Measurements from ENCODE around the gene KRTAP22-2.

The KRTAP22-2 gene

DNA sequence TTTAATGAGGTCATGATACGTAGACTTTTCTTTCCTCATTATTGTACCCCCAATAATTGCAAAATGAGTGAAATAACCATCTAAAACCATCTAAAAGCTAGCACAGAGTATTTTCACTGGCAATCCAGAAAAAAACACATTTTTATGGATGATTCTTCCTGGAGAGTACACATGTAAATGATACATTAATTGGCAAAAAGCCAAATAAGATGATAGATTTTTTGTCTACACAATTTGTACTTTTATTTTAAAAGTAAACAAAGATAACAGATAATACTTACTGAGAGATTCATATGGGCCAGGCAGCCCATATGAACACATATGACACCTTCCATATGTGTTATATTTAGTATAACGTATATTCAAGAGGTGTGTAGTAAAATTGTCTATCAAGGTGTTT is 26.6 kb downstream of the KRTAP22-2 start:
- DNase-seq (ENCODE audit: extremely low read depth, insufficient read length): no peak

DNA sequence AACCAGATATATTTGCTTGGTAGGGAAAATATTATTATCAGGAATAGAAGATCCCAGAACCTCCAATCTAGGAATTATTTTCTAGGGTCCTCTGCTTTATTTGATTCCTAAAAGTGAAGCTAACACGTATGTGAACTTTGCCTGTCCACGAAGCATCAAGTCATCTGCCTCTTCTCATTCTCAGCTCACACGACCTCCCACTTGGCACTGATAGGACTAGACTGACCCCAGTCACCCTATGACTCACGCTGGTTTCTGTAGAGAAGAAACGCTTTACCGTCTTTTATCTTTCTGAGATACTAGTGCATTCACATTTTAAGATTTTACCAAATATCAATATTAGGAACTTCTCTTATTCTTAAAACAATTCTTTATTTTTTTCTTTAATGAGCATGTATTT is 27.1 kb downstream of the KRTAP22-2 start:
- Histone ChIP-seq H3K36me3 (ENCODE audit: control insufficient read depth, insufficient read depth, low read length) (no peaks in the 10 kb centered on the region), H3K27me3 (replicated peaks; ENCODE audit: control insufficient read depth, insufficient read depth, low read length) (no peaks in the 10 kb centered on the region), H3K4me3 (replicated peaks; ENCODE audit: low read depth, low read length) (no peak overlapping the region)
- TF ChIP-seq, protein P1, sequence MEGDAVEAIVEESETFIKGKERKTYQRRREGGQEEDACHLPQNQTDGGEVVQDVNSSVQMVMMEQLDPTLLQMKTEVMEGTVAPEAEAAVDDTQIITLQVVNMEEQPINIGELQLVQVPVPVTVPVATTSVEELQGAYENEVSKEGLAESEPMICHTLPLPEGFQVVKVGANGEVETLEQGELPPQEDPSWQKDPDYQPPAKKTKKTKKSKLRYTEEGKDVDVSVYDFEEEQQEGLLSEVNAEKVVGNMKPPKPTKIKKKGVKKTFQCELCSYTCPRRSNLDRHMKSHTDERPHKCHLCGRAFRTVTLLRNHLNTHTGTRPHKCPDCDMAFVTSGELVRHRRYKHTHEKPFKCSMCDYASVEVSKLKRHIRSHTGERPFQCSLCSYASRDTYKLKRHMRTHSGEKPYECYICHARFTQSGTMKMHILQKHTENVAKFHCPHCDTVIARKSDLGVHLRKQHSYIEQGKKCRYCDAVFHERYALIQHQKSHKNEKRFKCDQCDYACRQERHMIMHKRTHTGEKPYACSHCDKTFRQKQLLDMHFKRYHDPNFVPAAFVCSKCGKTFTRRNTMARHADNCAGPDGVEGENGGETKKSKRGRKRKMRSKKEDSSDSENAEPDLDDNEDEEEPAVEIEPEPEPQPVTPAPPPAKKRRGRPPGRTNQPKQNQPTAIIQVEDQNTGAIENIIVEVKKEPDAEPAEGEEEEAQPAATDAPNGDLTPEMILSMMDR (IDR thresholded peaks at IDR 0.05; ENCODE audit: insufficient read depth, low read length, poor library complexity, severe bottlenecking): no peak
- DNase-seq (ENCODE audit: extremely low read depth, insufficient read length): no peak

More for the DNA sequence above, 26.6 kb downstream of the KRTAP22-2 start:
- H3K27me3 ChIP-seq (replicated peaks; ENCODE audit: control insufficient read depth, insufficient read depth, low read length): no peaks in the 10 kb centered on the region
- TF ChIP-seq, protein P1 (IDR thresholded peaks at IDR 0.05; ENCODE audit: insufficient read depth, low read length, poor library complexity, severe bottlenecking): no peak
- no peaks in the 10 kb centered on the region for H3K36me3 ChIP-seq (ENCODE audit: control insufficient read depth, insufficient read depth, low read length)
- H3K4me3 ChIP-seq (replicated peaks; ENCODE audit: low read depth, low read length): no peak overlapping the region

DNA sequence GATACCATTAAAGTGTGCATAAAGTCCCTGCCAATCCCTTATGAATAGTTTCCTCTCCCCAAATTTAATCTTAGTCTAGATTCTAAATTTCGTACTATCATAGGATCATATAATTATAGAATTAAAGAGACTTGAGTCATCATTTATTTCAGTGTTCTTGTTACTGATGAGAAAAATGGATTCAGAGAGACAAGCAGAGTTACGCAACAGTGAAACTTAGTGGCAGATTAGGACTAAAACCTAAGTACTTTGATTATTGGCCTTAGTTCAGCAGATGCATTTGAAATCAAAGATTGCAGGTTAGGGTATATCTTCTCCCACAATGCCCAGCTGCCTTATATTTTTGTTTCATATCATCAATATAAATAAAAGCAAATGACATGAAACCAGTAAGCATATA is 28.2 kb downstream of the KRTAP22-2 start:
- H3K4me3 ChIP-seq (replicated peaks; ENCODE audit: low read depth, low read length): no peak overlapping the region
- TF ChIP-seq, protein P1 (IDR thresholded peaks at IDR 0.05; ENCODE audit: insufficient read depth, low read length, poor library complexity, severe bottlenecking): no peak
- no peaks in the 10 kb centered on the region for H3K36me3 ChIP-seq (ENCODE audit: control insufficient read depth, insufficient read depth, low read length)
- DNase-seq (ENCODE audit: extremely low read depth, insufficient read length): no peak
- H3K27me3 ChIP-seq (replicated peaks; ENCODE audit: control insufficient read depth, insufficient read depth, low read length): no peaks in the 10 kb centered on the region

DNA sequence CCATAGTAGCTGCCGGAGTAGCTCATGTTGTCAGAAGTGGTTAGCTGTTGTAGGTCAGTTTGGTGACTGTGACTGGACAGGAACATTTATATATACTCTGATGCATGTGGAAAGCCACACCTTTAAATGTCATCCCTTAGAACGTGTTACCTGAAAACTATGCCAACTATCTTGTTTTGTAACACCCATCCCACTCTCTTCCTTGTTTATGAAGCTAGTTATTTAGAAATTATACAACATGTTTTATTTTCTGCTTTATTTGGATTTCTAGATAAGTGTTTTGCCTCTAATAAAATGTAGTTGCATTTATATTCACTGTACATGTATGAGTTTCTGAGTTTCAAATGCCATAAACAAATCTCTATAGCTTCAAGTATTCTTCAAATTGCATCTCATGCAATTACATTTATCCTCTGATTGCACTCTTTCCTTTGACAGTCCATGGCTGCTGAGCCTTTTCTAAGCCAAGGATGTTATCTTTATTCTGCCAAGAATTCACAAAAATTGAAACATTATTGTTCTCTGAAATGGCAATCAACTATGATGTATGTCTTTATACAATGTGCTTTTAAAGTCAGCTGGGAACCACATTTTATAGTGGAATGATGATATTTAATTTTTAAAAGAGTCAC is 28.8 kb downstream of the KRTAP22-2 start, which contains the start of gene KRTAP19-7:
KRTAP19-7 (minus strand) TSS at position 51 of the 632 bp plus-strand sequence; CDS start at position 26, 25 bp downstream.
- TF ChIP-seq, protein P1 (IDR thresholded peaks at IDR 0.05; ENCODE audit: insufficient read depth, low read length, poor library complexity, severe bottlenecking): no peak
- no peak within 1 kb of the TSS for H3K4me3 ChIP-seq (replicated peaks; ENCODE audit: low read depth, low read length)
- H3K27me3 ChIP-seq (replicated peaks; ENCODE audit: control insufficient read depth, insufficient read depth, low read length): no peaks in the 10 kb centered on the region
- no peaks in the 10 kb centered on the region for H3K36me3 ChIP-seq (ENCODE audit: control insufficient read depth, insufficient read depth, low read length)
- DNase-seq (ENCODE audit: extremely low read depth, insufficient read length): no peak

DNA sequence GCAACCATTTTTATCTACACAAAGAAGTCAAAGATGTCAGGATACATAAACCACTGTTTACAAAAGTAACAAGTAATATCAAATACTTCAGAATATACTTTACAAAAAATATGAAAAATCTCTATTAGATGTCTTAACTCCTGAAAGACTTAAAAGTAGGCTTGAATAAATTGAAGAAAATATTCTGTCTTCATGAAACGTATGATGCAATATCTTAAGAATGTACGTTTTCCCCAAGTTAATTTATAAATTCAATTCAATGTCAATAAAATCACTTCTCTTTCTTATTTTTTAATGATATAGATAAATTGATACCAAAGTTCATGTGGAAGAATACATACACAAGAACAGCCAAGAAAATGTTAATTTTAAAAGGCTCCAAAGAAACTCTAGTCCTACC is 35.1 kb downstream of the KRTAP22-2 start:
- Histone ChIP-seq H3K36me3 (ENCODE audit: control insufficient read depth, insufficient read depth, low read length) (no peaks in the 10 kb centered on the region), H3K4me3 (replicated peaks; ENCODE audit: low read depth, low read length) (no peak overlapping the region), H3K27me3 (replicated peaks; ENCODE audit: control insufficient read depth, insufficient read depth, low read length) (no peaks in the 10 kb centered on the region)
- no peak for DNase-seq (ENCODE audit: extremely low read depth, insufficient read length)
- TF ChIP-seq, protein P1 (IDR thresholded peaks at IDR 0.05; ENCODE audit: insufficient read depth, low read length, poor library complexity, severe bottlenecking): no peak

DNA sequence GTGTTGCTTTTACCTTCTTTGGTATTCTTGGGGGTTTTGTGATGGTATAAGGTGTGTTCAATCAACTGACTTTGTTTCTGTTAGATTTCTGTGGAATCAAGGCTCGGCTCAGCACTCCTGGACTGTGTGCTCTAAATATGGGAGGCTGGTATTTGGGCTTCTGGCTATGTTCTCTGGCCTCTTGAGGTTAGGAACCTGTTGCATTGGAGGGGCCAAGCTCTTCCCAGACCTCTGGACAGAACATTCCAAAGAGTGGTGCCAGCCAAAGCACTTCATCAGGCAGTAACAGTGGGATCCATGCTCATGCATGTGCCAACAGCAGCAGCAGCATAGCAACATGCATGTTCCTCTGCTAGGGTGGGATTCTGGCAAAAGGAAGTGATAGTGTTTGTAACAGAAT is 37.4 kb downstream of the KRTAP22-2 start:
- no peak overlapping the region for H3K4me3 ChIP-seq (replicated peaks; ENCODE audit: low read depth, low read length)
- no peak for DNase-seq (ENCODE audit: extremely low read depth, insufficient read length)
- TF ChIP-seq, protein P1 (IDR thresholded peaks at IDR 0.05; ENCODE audit: insufficient read depth, low read length, poor library complexity, severe bottlenecking): no peak
- H3K36me3 ChIP-seq (ENCODE audit: control insufficient read depth, insufficient read depth, low read length): no peaks in the 10 kb centered on the region
- no peaks in the 10 kb centered on the region for H3K27me3 ChIP-seq (replicated peaks; ENCODE audit: control insufficient read depth, insufficient read depth, low read length)

Data from GM06990 (cell line).